HG03103 (cell line): ENCODE data around the gene LRBA.
"Not testable (repeated sequence)": the region's sequence is repeated elsewhere in the genome, so short reads cannot be mapped to it uniquely, and the experiment has no call there.

Experiments
- ATAC-seq: cut with Tn5 transposase; IDR thresholded peaks from one replicate; pipeline ENCODE4 v1.9.1; 2021; ENCODE audit warnings: low read depth; ENCODE audit not compliant: unreplicated experiment

The LRBA gene

GRCh38 chr4:150390531-150390910 lies 624.6 kb downstream of the LRBA start:
- no peak for ATAC-seq

GRCh38 chr4:150389896-150390530 lies 625.1 kb downstream of the LRBA start:
- ATAC-seq, result no peak

DNA sequence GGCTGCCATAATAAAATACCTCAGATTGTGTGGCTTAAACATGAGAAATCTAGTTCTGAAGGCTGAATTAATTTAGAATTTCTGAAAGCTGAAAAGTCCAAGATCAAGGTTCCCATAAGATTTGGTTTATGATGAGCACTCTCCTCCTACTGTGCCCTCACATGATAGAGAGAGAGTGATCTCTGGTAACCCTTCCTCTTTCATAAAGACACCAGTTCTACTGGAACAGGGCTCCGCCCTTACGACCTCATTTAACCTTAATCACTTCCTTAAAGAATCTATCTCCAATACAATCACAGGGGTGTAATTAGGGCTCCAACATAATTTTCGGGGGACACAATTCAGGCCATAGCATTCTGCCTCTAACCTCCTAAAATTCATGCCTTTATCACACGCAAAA lies 627.1 kb downstream of the LRBA start:
- ATAC-seq, result no peak

DNA sequence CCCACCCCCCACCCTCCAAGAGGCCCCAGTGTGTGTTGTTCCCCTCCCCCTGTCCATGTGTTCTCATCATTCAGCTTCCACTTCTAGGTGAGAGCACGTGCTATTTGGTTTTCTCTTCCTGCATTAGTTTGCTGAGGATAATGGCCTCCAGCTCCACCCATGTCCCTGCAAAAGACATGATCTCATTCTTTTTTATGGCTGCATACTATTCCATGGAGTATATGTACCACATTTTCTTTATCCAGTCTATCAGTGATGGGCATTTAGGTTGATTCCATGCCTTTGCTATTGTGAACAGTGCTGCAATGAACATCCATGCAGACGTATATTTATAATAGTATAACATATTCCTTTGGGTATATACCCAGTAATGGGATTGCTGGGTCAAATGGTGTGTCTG lies 628.7 kb downstream of the LRBA start:
- not testable (repeated sequence) for ATAC-seq

DNA sequence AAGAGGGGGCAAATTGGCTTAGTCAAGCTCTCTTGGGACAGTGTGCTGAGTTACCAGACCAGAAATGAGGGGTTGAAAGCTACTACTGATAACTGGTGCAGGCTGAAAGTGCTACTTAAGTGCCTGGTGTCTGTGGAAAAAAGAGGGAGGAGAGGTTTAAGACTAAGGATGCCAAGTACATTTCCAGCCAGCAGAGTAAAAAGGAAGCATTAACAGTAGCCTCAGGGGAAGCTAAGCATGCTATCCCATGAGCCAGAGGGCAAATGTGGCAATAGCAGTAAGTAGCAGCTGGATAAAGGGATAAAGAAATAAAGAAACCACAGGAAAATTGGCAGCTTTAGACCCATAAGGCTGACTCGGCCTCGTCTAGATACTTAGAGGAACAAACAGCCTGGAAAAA lies 629.5 kb downstream of the LRBA start:
- no peak for ATAC-seq

DNA sequence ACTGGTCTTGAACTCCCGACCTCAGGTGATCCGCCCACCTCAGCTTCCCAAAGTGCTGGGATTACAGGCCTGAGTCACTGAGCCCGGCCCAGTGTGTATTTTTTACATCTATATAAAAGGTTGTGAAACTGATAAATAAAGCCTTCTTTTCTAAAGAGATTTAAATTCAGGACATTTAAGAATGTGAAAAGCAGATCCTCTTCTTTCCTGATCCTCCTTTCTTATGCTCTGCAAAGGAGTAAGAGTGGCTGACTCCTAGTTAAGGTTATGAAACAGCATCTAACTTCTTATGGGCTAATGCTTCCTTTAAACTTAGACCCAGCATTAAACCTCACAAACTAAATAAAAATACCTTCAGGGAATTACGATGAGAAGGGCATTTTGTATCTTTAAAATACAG lies 630.8 kb downstream of the LRBA start:
- ATAC-seq, result no peak

- ATAC-seq, result no peak
Measured at GRCh38 chr4:150382028-150382427, 633.1 kb downstream of the LRBA start.

GRCh38 chr4:150381609-150382008 lies 633.5 kb downstream of the LRBA start:
- ATAC-seq, result no peak

- no peak for ATAC-seq
Measured at GRCh38 chr4:150381036-150381435, 634.0 kb downstream of the LRBA start.

DNA sequence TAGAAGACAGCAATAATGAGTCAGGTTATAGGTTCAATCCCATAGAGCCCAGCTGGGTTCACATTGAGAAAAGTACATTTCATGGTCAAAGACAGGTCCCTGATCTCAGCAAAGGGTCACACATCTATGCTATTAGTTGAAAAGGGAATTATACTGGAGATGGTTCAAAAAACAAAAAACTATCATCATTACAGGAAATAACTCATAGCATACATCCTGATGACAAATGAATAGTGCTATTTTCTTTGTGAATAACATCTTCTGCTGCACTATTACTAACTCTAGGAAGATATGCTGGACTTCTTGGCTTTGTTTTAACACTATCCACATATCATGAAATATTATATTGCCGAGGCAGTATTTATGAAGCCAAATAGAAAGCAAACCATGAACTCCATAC lies 635.6 kb downstream of the LRBA start:
- no peak for ATAC-seq

- ATAC-seq, result no peak
Measured at GRCh38 chr4:150375025-150375424, 640.1 kb downstream of the LRBA start.

GRCh38 chr4:150371869-150372268 lies 643.2 kb downstream of the LRBA start:
- ATAC-seq, result no peak

GRCh38 chr4:150369434-150370380 lies 645.4 kb downstream of the LRBA start:
- ATAC-seq, result no peak

GRCh38 chr4:150368667-150369066 lies 646.4 kb downstream of the LRBA start:
- no peak for ATAC-seq

DNA sequence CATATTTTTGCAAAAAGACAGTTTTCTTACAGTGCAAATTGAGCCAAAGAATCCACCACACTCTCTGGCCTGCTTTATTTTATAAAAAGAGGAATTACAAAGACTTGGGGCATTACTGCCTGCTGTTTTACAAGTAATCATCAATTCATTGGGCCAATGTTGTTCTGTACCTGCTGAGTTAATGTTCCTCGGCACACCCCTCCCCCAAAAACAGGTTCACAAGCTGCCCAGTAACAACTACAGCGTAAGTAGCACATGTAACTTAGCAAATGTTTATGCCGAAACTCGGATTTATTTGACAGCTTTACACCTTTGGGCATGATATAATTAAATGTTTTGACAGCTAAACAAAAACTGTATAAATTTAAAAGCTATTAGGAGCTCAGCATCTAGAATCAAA lies 647.8 kb downstream of the LRBA start:
- no peak for ATAC-seq

GRCh38 chr4:150366487-150366999 lies 648.5 kb downstream of the LRBA start:
- ATAC-seq, result peak; percentile 68

GRCh38 chr4:150363721-150364688 lies 651.1 kb downstream of the LRBA start:
- peak; percentile 38 for ATAC-seq

DNA sequence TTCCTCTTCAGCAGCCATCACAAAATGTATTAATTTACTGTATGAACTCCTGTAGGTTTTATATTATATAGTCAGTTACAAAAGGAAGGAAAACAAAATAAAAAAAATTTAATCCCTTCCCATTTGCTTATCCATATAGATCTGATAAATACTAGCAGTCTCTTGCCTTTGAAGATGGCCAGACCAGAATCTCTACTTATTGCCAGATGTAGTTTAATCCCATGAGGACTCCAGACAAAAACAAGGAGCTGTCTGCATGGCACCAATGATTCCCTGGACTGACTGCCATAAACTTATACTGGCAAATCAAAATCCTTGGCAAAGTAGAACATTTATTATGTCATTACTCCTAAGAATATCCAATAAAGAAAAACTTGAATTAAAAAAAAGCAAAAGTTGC lies 656.4 kb downstream of the LRBA start:
- no peak for ATAC-seq

- ATAC-seq, result no peak
Measured at GRCh38 chr4:150357829-150358228, 657.3 kb downstream of the LRBA start.

DNA sequence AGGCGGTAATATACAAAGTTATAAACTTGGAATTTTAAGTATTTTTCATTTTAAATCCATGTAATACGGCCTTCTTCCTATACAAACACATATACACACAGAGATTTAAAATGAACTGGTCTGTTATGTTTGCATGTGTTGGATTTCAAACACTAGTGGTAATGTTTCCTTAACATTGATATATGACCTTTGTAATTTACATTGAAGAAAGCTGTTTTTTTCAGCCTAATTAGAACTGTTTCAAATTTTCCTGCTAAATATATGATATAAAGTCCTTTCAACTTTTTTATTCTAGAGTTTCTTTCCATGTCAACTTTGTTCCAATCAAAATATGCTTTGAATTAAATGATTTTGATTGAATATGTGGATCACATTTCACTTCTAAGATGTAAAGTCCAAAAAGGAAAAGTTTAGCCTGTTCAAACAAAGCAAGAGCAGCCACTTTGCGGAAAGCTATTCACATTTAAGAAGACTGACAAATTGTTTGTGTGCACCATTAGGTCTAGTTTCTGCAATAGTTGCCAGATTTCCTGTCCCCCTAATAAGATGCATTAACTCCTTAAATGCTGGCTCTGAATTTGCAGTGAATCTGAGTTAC lies 659.1 kb downstream of the LRBA start:
- no peak for ATAC-seq
